ENCODE results near the gene TAF11L4. TPM values are rescaled to one million over a fixed set of nuclear protein-coding genes. Genes with fewer than 3 reads are reported as not detected.
"Not testable (repeated sequence)": the region's sequence is repeated elsewhere in the genome, so short reads cannot be mapped to it uniquely, and the experiment has no call there.

Gene TAF11L4
- total and polyA plus RNA-seq, 4 experiments from 2014 or later: not detected

DNA sequence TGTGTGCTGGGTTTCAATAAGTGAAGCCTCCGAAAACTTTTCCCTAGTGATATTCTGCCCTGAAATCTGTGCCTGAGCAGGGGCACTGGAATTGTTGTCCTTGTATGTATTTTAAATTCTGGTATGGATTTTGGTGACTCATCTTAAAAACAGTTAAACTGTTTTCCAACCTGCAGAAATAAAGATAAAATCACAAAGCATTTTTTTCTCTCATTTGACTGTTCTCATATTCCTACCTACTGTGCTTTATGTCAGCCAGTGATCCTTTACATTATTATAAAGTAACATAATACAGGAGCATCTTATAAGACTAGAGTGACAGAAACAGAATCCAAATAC lies 34.5 kb upstream of the TAF11L4 start:
- no peaks in the 10 kb centered on the region for H3K36me3 ChIP-seq (ENCODE audit: insufficient read depth, low read length)
- ChIA-PET CTCF (ENCODE audit: partially characterized antibody) (no interaction called here), POLR2A (ENCODE audit: partially characterized antibody) (no interaction called here)
- H3K4me1 ChIP-seq (ENCODE audit: insufficient read depth, low read length): no peaks in the 10 kb centered on the region
- H3K27me3 Mint-ChIP-seq: no peaks in the 10 kb centered on the region
- no peaks in the 10 kb centered on the region for H3K36me3 Mint-ChIP-seq
- H3K27ac ChIP-seq (ENCODE audit: low read depth, low read length): no peak overlapping the region
- H3K9me3 ChIP-seq (ENCODE audit: control insufficient read depth in 1 of 2, low read length in 2 of 2): no peaks in the 10 kb centered on the region
- H3K27me3 ChIP-seq (ENCODE audit: insufficient read depth, low read length): no peaks in the 10 kb centered on the region
- no peaks in the 10 kb centered on the region for H3K4me1 Mint-ChIP-seq
- no peak overlapping the region for H3K27ac Mint-ChIP-seq
- peaks cover 0 to 11% (median 3%) of the 10 kb centered on the region in 8 donors for H3K9me3 Mint-ChIP-seq
- H3K4me3 ChIP-seq (ENCODE audit: low read length in 2 of 2): no peak overlapping the region
- intact Hi-C loops (cut with micrococcal nuclease): no loop called here
- H3K4me3 Mint-ChIP-seq: no peak overlapping the region
- DNase-seq: no peak

DNA sequence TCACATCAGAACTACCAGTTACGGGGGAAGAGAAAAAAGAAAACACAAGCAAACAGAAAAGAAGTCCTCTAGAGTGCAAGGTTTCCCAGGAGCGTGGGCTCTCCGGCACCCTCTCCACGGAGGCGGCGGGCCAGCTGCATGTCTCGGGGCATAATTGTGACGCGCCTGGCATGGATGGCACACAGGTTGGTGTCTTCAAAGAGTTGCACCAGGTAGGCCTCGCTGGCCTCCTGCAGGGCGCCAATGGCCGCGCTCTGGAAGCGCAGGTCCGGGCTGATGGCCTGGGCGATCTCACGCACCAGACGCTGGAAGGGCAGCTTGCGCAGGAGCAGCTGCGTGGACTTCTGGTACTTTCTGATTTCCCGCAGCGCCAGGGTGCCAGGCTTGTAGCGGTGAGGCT lies 30.3 kb upstream of the TAF11L4 start:
- H3K4me3 ChIP-seq (ENCODE audit: low read length in 2 of 2); H3K27me3 ChIP-seq (ENCODE audit: insufficient read depth, low read length); H3K4me3 Mint-ChIP-seq; H3K27ac Mint-ChIP-seq; H3K36me3 Mint-ChIP-seq; H3K9me3 ChIP-seq (ENCODE audit: control insufficient read depth in 1 of 2, low read length in 2 of 2); intact Hi-C loops (cut with micrococcal nuclease); H3K36me3 ChIP-seq (ENCODE audit: insufficient read depth, low read length); POLR2A ChIA-PET (ENCODE audit: partially characterized antibody); DNase-seq; H3K4me1 ChIP-seq (ENCODE audit: insufficient read depth, low read length); H3K27ac ChIP-seq (ENCODE audit: low read depth, low read length); H3K27me3 Mint-ChIP-seq; H3K4me1 Mint-ChIP-seq; CTCF ChIA-PET (ENCODE audit: partially characterized antibody): not testable (repeated sequence)
- peaks cover 0 to 28% (median 4%) of the 10 kb centered on the region in 8 donors for H3K9me3 Mint-ChIP-seq

DNA sequence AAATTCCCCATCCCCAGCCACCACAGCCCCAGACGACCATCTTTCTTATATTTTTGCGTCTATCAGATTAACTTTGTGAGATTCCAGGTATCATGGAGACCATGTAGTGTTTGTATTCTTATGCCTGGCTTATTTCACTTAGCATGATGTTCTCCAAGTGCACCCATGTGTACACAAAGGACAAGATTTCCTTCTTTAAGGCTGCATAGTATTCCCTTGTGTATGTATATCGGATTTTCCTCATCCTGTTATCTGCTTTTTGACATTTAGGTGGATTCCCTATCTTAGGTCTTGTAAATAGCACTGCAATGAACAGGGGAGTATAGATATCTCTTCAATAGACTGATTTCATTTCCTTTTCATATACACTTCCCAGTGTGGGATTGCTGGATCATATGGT lies 28.8 kb upstream of the TAF11L4 start:
- CTCF ChIA-PET (ENCODE audit: partially characterized antibody): no interaction called here
- POLR2A ChIA-PET (ENCODE audit: partially characterized antibody): no interaction called here

DNA sequence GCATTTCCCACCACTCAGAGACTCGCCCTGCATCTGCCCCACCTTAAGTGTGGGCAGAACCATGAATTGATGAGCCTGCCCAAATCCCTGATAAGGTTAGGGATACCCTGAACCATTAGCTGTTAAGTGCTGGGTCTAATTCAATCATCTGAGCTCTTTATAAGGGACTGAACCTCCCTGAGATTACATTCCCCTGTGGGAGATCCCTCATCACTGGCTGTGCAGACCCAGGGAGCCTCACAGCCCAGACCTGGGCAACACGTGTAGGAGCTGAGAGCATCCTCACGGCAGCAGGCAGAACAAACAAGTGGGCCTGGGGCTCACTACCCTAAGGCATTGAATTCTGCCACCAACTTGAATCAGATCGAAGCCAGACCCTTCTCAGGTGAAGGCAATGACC lies 24.2 kb upstream of the TAF11L4 start:
- H3K36me3 Mint-ChIP-seq: no peaks in the 10 kb centered on the region
- Histone ChIP-seq H3K27me3 (ENCODE audit: insufficient read depth, low read length) (no peaks in the 10 kb centered on the region), H3K4me3 (ENCODE audit: low read length in 2 of 2) (no peak overlapping the region), H3K9me3 (ENCODE audit: control insufficient read depth in 1 of 2, low read length in 2 of 2) (no peaks in the 10 kb centered on the region), H3K36me3 (ENCODE audit: insufficient read depth, low read length) (no peaks in the 10 kb centered on the region), H3K27ac (ENCODE audit: low read depth, low read length) (no peak overlapping the region), H3K4me1 (ENCODE audit: insufficient read depth, low read length) (no peaks in the 10 kb centered on the region)
- H3K27me3 Mint-ChIP-seq: no peaks in the 10 kb centered on the region
- no peak for DNase-seq
- ChIA-PET POLR2A (ENCODE audit: partially characterized antibody) (no interaction called here), CTCF (ENCODE audit: partially characterized antibody) (no interaction called here)
- H3K4me1 Mint-ChIP-seq: no peaks in the 10 kb centered on the region
- peaks cover 0 to 16% (median 4%) of the 10 kb centered on the region in 8 donors for H3K9me3 Mint-ChIP-seq
- H3K27ac Mint-ChIP-seq: no peak overlapping the region
- intact Hi-C loops (cut with micrococcal nuclease): no loop called here
- H3K4me3 Mint-ChIP-seq: no peak overlapping the region

More for the DNA sequence above, 28.8 kb upstream of the TAF11L4 start:
- H3K27ac ChIP-seq (ENCODE audit: low read depth, low read length): no peak overlapping the region
- Mint-ChIP-seq H3K4me3 (no peak overlapping the region), H3K27me3 (no peaks in the 10 kb centered on the region), H3K27ac (no peak overlapping the region), H3K4me1 (no peaks in the 10 kb centered on the region), H3K9me3 (peaks cover 0 to 28% (median 4%) of the 10 kb centered on the region in 8 donors), H3K36me3 (no peaks in the 10 kb centered on the region)
- H3K27me3 ChIP-seq (ENCODE audit: insufficient read depth, low read length): no peaks in the 10 kb centered on the region
- intact Hi-C loops (cut with micrococcal nuclease): no loop called here
- H3K4me3 ChIP-seq (ENCODE audit: low read length in 2 of 2): no peak overlapping the region
- H3K9me3 ChIP-seq (ENCODE audit: control insufficient read depth in 1 of 2, low read length in 2 of 2): no peaks in the 10 kb centered on the region
- no peak for DNase-seq
- no peaks in the 10 kb centered on the region for H3K4me1 ChIP-seq (ENCODE audit: insufficient read depth, low read length)
- no peaks in the 10 kb centered on the region for H3K36me3 ChIP-seq (ENCODE audit: insufficient read depth, low read length)

DNA sequence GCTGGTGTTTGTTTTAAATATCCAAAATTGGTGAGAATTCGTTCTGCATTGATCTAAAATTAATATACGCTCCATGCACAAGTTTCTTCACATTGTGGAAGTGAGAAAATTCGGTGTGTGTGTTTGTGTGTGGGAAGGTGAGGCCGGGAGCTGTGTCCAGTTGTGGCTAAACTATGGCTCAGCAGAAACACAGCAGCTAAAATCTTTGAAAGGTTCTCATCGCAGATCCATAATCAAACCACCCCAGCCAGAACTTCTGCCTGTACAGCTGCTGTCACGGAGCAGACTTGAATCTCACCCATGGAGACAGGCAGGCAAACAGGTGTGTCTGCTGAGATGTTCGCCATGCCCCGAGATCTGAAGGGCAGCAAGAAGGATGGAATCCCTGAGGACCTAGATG lies 23.7 kb upstream of the TAF11L4 start, which contains the start of gene TAF11L2:
TSS of gene TAF11L2 (plus strand) at position 301 of the 400 bp plus-strand sequence.
- intact Hi-C loops (cut with micrococcal nuclease); H3K36me3 Mint-ChIP-seq; H3K27ac ChIP-seq (ENCODE audit: low read depth, low read length); H3K9me3 ChIP-seq (ENCODE audit: control insufficient read depth in 1 of 2, low read length in 2 of 2); H3K36me3 ChIP-seq (ENCODE audit: insufficient read depth, low read length); H3K4me3 ChIP-seq (ENCODE audit: low read length in 2 of 2); H3K4me1 Mint-ChIP-seq; H3K4me3 Mint-ChIP-seq; POLR2A ChIA-PET (ENCODE audit: partially characterized antibody); H3K27me3 Mint-ChIP-seq; H3K4me1 ChIP-seq (ENCODE audit: insufficient read depth, low read length); CTCF ChIA-PET (ENCODE audit: partially characterized antibody); DNase-seq; H3K27me3 ChIP-seq (ENCODE audit: insufficient read depth, low read length): not testable (repeated sequence)
- peaks cover 0 to 11% (median 1%) of the 10 kb centered on the region in 8 donors for H3K9me3 Mint-ChIP-seq
- peak within 1 kb of the TSS in 1 of 7 donors; percentile 19 for H3K27ac Mint-ChIP-seq

DNA sequence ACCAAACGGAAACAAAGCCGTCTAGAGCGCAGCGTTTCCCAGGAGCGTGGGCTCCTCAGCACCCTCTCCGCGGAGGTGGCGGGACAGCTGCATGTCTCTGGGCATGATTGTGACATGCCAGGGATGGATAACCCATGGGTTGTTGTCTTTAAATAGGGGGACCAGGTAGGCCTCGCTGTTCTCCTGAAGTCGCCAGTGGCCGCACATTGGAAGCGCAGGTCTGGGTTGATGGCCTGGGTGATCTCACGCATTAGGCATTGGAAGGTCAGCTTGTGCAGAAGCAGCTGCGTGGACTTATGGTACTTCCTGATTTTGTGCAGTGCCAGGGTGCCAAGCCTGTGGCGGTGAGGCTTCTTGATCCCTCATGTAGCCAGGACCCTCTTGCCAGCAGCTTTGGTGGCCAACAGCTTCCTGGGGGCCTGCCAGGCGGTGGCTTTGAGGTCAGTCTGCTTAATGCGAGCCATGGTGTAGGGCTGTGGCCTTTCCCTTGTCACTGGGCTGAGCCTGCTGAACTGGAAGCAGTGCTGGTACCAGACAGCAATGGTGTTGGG lies 9.8 kb upstream of the TAF11L4 start:
- POLR2A ChIA-PET (ENCODE audit: partially characterized antibody): no interaction called here
- H3K4me1 Mint-ChIP-seq: no peaks in the 10 kb centered on the region

DNA sequence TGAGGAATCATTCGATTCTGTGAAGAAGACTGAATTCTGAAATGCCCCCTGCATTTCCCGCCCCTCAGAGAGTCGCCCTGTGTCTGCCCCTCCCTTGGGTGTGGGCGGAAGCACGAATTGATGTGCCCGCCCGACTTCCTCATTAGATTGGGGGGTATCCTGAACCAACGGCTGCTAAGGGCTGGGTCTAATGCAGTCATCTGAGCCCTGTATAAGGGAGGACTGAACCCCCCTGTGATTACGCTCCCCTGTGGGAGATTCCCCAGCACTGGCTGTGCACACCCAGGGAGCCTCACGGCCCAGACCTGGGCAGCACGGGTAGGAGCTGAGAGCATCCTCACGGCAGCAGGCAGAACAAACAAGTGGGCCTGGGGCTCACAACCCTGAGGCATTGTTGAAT lies 4.1 kb upstream of the TAF11L4 start:
- peak in 1 of 5 donors; percentile 8 for DNase-seq
- H3K27ac Mint-ChIP-seq; H3K4me1 Mint-ChIP-seq; intact Hi-C loops (cut with micrococcal nuclease); H3K27me3 Mint-ChIP-seq; H3K36me3 Mint-ChIP-seq; CTCF ChIA-PET (ENCODE audit: partially characterized antibody); H3K4me3 ChIP-seq (ENCODE audit: low read length in 2 of 2); H3K9me3 ChIP-seq (ENCODE audit: control insufficient read depth in 1 of 2, low read length in 2 of 2); H3K9me3 Mint-ChIP-seq; H3K36me3 ChIP-seq (ENCODE audit: insufficient read depth, low read length); POLR2A ChIA-PET (ENCODE audit: partially characterized antibody); H3K27me3 ChIP-seq (ENCODE audit: insufficient read depth, low read length); H3K27ac ChIP-seq (ENCODE audit: low read depth, low read length); H3K4me3 Mint-ChIP-seq; H3K4me1 ChIP-seq (ENCODE audit: insufficient read depth, low read length): not testable (repeated sequence)

More for the DNA sequence above, 9.8 kb upstream of the TAF11L4 start:
- no peak overlapping the region for H3K4me3 Mint-ChIP-seq
- no peaks in the 10 kb centered on the region for H3K36me3 Mint-ChIP-seq
- Histone ChIP-seq H3K27ac (ENCODE audit: low read depth, low read length) (no peak overlapping the region), H3K9me3 (ENCODE audit: control insufficient read depth in 1 of 2, low read length in 2 of 2) (no peaks in the 10 kb centered on the region), H3K27me3 (ENCODE audit: insufficient read depth, low read length) (no peaks in the 10 kb centered on the region), H3K4me1 (ENCODE audit: insufficient read depth, low read length) (no peaks in the 10 kb centered on the region), H3K36me3 (ENCODE audit: insufficient read depth, low read length) (no peaks in the 10 kb centered on the region), H3K4me3 (ENCODE audit: low read length in 2 of 2) (no peak overlapping the region)
- DNase-seq: no peak
- no peaks in the 10 kb centered on the region for H3K27me3 Mint-ChIP-seq
- intact Hi-C loops (cut with micrococcal nuclease): no loop called here
- CTCF ChIA-PET (ENCODE audit: partially characterized antibody): no interaction called here
- H3K27ac Mint-ChIP-seq: no peak overlapping the region
- peaks cover 0 to 8% (median 4%) of the 10 kb centered on the region in 8 donors for H3K9me3 Mint-ChIP-seq

DNA sequence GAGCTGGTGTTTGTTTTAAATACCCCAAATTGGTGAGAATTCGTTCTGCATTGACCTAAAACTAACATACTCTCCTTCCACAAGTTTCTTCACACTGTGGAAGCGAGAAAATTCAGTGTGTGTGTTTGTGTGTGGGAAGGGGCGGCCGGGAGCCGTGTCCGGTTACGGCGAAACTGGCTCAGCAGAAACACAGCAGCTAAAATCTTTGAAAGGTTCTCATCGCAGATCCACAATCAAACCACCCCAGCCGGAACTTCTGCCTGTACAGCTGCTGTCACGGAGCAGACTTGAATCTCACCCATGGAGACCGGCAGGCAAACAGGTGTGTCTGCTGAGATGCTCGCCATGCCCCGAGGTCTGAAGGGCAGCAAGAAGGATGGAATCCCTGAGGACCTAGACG lies 3.5 kb upstream of the TAF11L4 start, which contains the start of gene TAF11L3:
TSS of gene TAF11L3 (plus strand) at position 301 of the 400 bp plus-strand sequence.
- H3K27ac Mint-ChIP-seq; H3K9me3 Mint-ChIP-seq; H3K4me3 Mint-ChIP-seq; H3K27me3 ChIP-seq (ENCODE audit: insufficient read depth, low read length); POLR2A ChIA-PET (ENCODE audit: partially characterized antibody); H3K36me3 ChIP-seq (ENCODE audit: insufficient read depth, low read length); H3K36me3 Mint-ChIP-seq; H3K27ac ChIP-seq (ENCODE audit: low read depth, low read length); H3K4me1 Mint-ChIP-seq; intact Hi-C loops (cut with micrococcal nuclease); H3K9me3 ChIP-seq (ENCODE audit: control insufficient read depth in 1 of 2, low read length in 2 of 2); H3K27me3 Mint-ChIP-seq; H3K4me1 ChIP-seq (ENCODE audit: insufficient read depth, low read length); CTCF ChIA-PET (ENCODE audit: partially characterized antibody); H3K4me3 ChIP-seq (ENCODE audit: low read length in 2 of 2); DNase-seq: not testable (repeated sequence)
